K562 (cell line): ENCODE data around the gene UTP4. TPM values are rescaled to one million over a fixed set of nuclear protein-coding genes. Genes with fewer than 3 reads are reported as not detected.

Source experiments
- BRCA1 ChIP-seq, 2 experiments: fragments of 450-650 bp in 1 of 2; sonication (generic) in 1 of 2; formaldehyde crosslinking in 1 of 2; IDR thresholded peaks; 2 replicates each; pipeline versions ENCODE4 v1.5.0 to v1.6.1; 2017 to 2020; ENCODE audit warnings: mild to moderate bottlenecking in 1 of 2, missing genetic modification reagents in 1 of 2
- CBX8 ChIP-seq: fragments of 200-600 bp; sonication (generic); IDR thresholded peaks from 2 replicates; pipeline ENCODE4 v1.6.1; 2012; ENCODE audit warnings: borderline replicate concordance, mixed run types, low read depth, mild to moderate bottlenecking, moderate library complexity, mixed read lengths, low read length, control low read depth, inconsistent platforms; ENCODE audit not compliant: poor library complexity, severe bottlenecking; ENCODE audit errors: extremely low read depth
- ESRRB ChIP-seq: fragments of 250-450 bp; sonication (Bioruptor Pico); IDR thresholded peaks from 2 replicates; pipeline ENCODE4 v1.5.0; 2020; ENCODE audit warnings: mild to moderate bottlenecking, moderate library complexity, borderline replicate concordance
- EWSR1 ChIP-seq: fragments of 450-650 bp; IDR thresholded peaks from 2 replicates; pipeline ENCODE4 v1.6.1; 2018; ENCODE audit warnings: borderline replicate concordance, mild to moderate bottlenecking, low read depth, moderate library complexity; ENCODE audit not compliant: partially characterized antibody
- EZH2 ChIP-seq: IDR thresholded peaks from 2 replicates; pipeline ENCODE4 v1.6.1; 2012; ENCODE audit warnings: low read depth, mild to moderate bottlenecking, inconsistent platforms, low read length, borderline replicate concordance
- FUS ChIP-seq: fragments of 200-400 bp; formaldehyde crosslinking; optimal IDR thresholded peaks from 2 replicates; pipeline ENCODE3; 2017; ENCODE audit warnings: low read depth, low read length
- GABPB1 ChIP-seq: sonication (generic); formaldehyde crosslinking; IDR thresholded peaks from 2 replicates; pipeline ENCODE4 v1.8.0; 2022; ENCODE audit warnings: mild to moderate bottlenecking, missing genetic modification reagents
- MNT ChIP-seq, 2 experiments: fragments of 450-650 bp; conservative IDR thresholded peaks; 2 replicates each; pipeline ENCODE4 v1.6.1; 2017; ENCODE audit warnings: mild to moderate bottlenecking in 2 of 2, moderate library complexity in 2 of 2
- MTA1 ChIP-seq: fragments of 450-650 bp; IDR thresholded peaks from 2 replicates; pipeline ENCODE4 v1.6.1; 2017; ENCODE audit warnings: borderline replicate concordance
- SETDB1 ChIP-seq: IDR thresholded peaks from one replicate; pipeline ENCODE4 v1.6.1; 2012; ENCODE audit warnings: low read length, control low read depth, inconsistent platforms
- SMAD1 ChIP-seq: fragments of 150-350 bp; IDR thresholded peaks from 2 replicates; pipeline ENCODE4 v1.6.1; 2014; ENCODE audit warnings: low read length, low read depth; ENCODE audit not compliant: partially characterized antibody
- ZEB2 ChIP-seq: fragments of 450-650 bp; IDR thresholded peaks from 2 replicates; pipeline ENCODE4 v1.6.1; 2016
- ZNF407 ChIP-seq: fragments of 450-650 bp; IDR thresholded peaks from 2 replicates; pipeline ENCODE4 v1.6.1; 2016; ENCODE audit warnings: low read depth
- ZNF583 ChIP-seq: fragments of 250-450 bp; sonication (Bioruptor Pico); IDR thresholded peaks from 2 replicates; pipeline ENCODE4 v1.4.0; 2020
- ZNF639 ChIP-seq, 2 experiments: fragments of 200-800 bp in 1 of 2; sonication (Bioruptor generic) in 1 of 2; sonication (generic) in 1 of 2; formaldehyde crosslinking in 1 of 2; IDR thresholded peaks in 1 of 2; conservative IDR thresholded peaks in 1 of 2; 2 replicates each; pipeline versions ENCODE4 v1.5.0 to v1.6.1; 2016 to 2020; ENCODE audit warnings: missing compliant biosample characterization in 1 of 2, missing genetic modification characterization in 1 of 2, missing genetic modification reagents in 1 of 2
- polyA plus RNA-seq, 8 experiments: library from polyadenylated mRNA; depleted of rRNA in 4 of 8; stranded (reverse) in 5 of 8; unstranded in 3 of 8; fragments of >200 nt; fragmentation: Nextera tagmentation in 2 of 8; fragmentation: Illumina TruSeq in 1 of 8; extraction: Ambion mirVana in 2 of 8; extraction: Trizol in 1 of 8; gene quantifications; 2 replicates each; pipeline versions ENCODE4 v1.2.1 to v1.2.3, GENCODE V29; 2011 to 2014; ENCODE audit warnings: inconsistent platforms in 1 of 8, missing spikeins in 1 of 8
- total RNA-seq, 7 experiments: library from RNA; depleted of rRNA in 6 of 7; stranded (reverse); fragments of >200 nt in 6 of 7; fragmentation: Illumina TruSeq in 2 of 7; extraction: Trizol in 2 of 7; gene quantifications; 2 replicates each; pipeline versions ENCODE4 v1.2.1 to v1.2.3, GENCODE V29; 2011 to 2021; ENCODE audit warnings: low replicate concordance in 1 of 7

Gene UTP4
- total and polyA plus RNA-seq, 9 of the 15 experiments (the other 6 are each of a cell fraction or from before 2014, with no cell fraction given): 46.1 to 203 (median 145) TPM

GRCh38 chr16:69132424-69133252, at the start of gene UTP4, which contains the start of gene CHTF8 (continued):
- TF ChIP-seq ZNF407: no peak
- TF ChIP-seq MTA1: no peak
- no peak for TF ChIP-seq ZEB2
- peak; percentile 92 for TF ChIP-seq GABPB1
- no peak for TF ChIP-seq CBX8
- TF ChIP-seq ZNF639 (CRISPR knock-in tag; conservative IDR thresholded peaks at IDR 0.05 in 1 of 2, IDR thresholded peaks at IDR 0.05 in 1 of 2): peak in 1 of 2 experiments; percentile 100; a peak in 2 of 4 replicates
- no peak for TF ChIP-seq BRCA1 (IDR thresholded peaks at IDR 0.05)
- TF ChIP-seq BRCA1 (CRISPR knock-in tag; IDR thresholded peaks at IDR 0.05): no peak
- TF ChIP-seq SMAD1: no peak
- TF ChIP-seq ESRRB (CRISPR knock-in tag): no peak
- TF ChIP-seq MNT (conservative IDR thresholded peaks at IDR 0.05): peak; percentile 99
- no peak for TF ChIP-seq SETDB1
- TF ChIP-seq EZH2: no peak
- TF ChIP-seq EWSR1: no peak
- no peak for TF ChIP-seq ZNF583 (CRISPR knock-in tag)
- no peak for TF ChIP-seq FUS
